ENCODE measurements around the gene PIAS4. TPM values are rescaled to one million over a fixed set of nuclear protein-coding genes. Genes with fewer than 3 reads are reported as not detected.

Gene PIAS4
- 43.3 and 45.7 TPM in 2 replicates for total RNA-seq (2022)
- Bru-seq, nascent RNA, result percentile 55 among the genes with signal in this experiment
- percentile 66 among the genes with signal in this experiment for BruChase-seq, experiment 1, labeled RNA remaining after a 2-hour chase
- BruChase-seq, experiment 2, labeled RNA remaining after a 6-hour chase, result percentile 69 among the genes with signal in this experiment
- long read RNA-seq, transcript PIAS4-201 (11 exons, 3,159 nt), result major isoform, 28 of 39 reads
- long read RNA-seq, partial matches to known transcripts, result 7 of 39 reads
- long read RNA-seq, other reads (novel, unspliced or antisense), result 4 of 39 reads

DNA sequence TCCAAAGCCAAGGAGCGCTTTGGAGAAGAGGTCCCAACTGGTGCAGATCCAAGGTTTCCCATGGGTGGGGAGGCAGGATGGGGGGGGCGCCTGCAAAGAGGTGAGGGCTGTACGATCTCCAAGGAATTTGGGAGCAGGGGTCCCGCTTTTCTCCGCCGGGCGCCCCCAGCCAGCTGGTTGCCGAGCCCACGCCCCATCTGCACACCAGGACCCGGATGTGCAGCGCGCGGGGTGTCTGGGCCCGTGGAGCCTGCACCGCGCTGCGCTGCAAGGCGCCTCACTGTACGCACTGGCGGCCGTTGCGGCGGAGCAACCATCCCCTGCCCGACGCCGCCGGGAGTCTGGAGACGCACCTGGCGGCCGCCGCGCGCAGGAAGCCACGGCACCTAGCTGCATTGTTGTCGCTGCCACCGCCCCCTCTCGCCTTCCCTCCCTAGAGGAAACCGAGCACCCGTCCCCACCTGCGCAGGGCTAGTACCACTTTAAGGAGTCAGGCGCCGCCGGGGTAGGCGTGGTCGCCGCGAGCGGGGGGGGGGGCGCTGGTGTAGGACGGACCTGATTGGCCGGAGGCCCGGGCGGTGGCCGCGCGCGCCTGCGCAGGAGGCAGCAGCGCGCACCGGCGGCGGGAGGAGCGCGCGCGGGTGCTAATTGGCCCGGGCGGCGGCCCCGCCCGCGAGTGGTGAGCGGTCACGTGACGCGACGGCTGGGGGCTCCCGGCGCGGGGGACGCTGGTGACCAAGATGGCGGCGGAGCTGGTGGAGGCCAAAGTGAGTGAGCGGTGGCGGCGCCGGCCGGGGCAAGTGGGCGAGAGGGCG, at the start of gene PIAS4:
Gene PIAS4 (plus strand): TSS at position 716 of the 815 bp plus-strand sequence. CDS start 25 bp downstream, at position 741.
- DNase-seq, result peak; percentile 94 to 96
- Mint-ChIP-seq H3K27me3 (ENCODE audit: insufficient read depth, unreplicated experiment) (no peaks in the 10 kb centered on the region), H3K36me3 (ENCODE audit: insufficient read depth, unreplicated experiment) (peaks cover 6% of the 10 kb centered on the region), H3K4me3 (ENCODE audit: unreplicated experiment) (peak within 1 kb of the TSS; percentile 86), H3K27ac (ENCODE audit: unreplicated experiment) (peak within 1 kb of the TSS; percentile 78), H3K9me3 (ENCODE audit: unreplicated experiment) (no peaks in the 10 kb centered on the region), H3K4me1 (ENCODE audit: low read depth, unreplicated experiment) (peaks cover 5% of the 10 kb centered on the region)
- POLR2A ChIA-PET, result interaction anchor here (0.6 to 1.0 kb wide), 2 partner anchors 12 to 22 kb away, joined by 3 to 7 read pairs; partner anchors contain the start of gene EEF2
- Histone ChIP-seq H3K4me3 (ENCODE audit: low read depth, low read length) (peak within 1 kb of the TSS; percentile 92), H3K27me3 (replicated peaks; ENCODE audit: control insufficient read depth, insufficient read depth, low read length) (no peaks in the 10 kb centered on the region), H3K4me1 (peaks cover 4% of the 10 kb centered on the region; the same call in 1 of the 2 replicates), H3K36me3 (ENCODE audit: control insufficient read depth, insufficient read depth, low read length) (no peaks in the 10 kb centered on the region), H3K9me3 (no peaks in the 10 kb centered on the region)
- intact Hi-C loops (cut with micrococcal nuclease; ENCODE audit: unreplicated experiment), result loop anchor here (5.0 kb wide), 1 partner anchor 60 kb away; the partner anchor contains the start of gene ZBTB7A
- BruUV-seq (replicated peaks), result TSS peak; percentile 71
- TF ChIP-seq, protein P1, sequence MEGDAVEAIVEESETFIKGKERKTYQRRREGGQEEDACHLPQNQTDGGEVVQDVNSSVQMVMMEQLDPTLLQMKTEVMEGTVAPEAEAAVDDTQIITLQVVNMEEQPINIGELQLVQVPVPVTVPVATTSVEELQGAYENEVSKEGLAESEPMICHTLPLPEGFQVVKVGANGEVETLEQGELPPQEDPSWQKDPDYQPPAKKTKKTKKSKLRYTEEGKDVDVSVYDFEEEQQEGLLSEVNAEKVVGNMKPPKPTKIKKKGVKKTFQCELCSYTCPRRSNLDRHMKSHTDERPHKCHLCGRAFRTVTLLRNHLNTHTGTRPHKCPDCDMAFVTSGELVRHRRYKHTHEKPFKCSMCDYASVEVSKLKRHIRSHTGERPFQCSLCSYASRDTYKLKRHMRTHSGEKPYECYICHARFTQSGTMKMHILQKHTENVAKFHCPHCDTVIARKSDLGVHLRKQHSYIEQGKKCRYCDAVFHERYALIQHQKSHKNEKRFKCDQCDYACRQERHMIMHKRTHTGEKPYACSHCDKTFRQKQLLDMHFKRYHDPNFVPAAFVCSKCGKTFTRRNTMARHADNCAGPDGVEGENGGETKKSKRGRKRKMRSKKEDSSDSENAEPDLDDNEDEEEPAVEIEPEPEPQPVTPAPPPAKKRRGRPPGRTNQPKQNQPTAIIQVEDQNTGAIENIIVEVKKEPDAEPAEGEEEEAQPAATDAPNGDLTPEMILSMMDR (IDR thresholded peaks at IDR 0.05; ENCODE audit: insufficient read depth in 1 of 2, low read depth in 1 of 2, low read length in 1 of 2, severe bottlenecking in 1 of 2, unreplicated experiment in 1 of 2), result no peak
- CTCF ChIA-PET, result interaction anchor here (0.5 to 1.4 kb wide), 4 partner anchors 20 to 802 kb away, joined by 3 to 11 read pairs (median 4); no protein-coding TSS in a partner anchor

DNA sequence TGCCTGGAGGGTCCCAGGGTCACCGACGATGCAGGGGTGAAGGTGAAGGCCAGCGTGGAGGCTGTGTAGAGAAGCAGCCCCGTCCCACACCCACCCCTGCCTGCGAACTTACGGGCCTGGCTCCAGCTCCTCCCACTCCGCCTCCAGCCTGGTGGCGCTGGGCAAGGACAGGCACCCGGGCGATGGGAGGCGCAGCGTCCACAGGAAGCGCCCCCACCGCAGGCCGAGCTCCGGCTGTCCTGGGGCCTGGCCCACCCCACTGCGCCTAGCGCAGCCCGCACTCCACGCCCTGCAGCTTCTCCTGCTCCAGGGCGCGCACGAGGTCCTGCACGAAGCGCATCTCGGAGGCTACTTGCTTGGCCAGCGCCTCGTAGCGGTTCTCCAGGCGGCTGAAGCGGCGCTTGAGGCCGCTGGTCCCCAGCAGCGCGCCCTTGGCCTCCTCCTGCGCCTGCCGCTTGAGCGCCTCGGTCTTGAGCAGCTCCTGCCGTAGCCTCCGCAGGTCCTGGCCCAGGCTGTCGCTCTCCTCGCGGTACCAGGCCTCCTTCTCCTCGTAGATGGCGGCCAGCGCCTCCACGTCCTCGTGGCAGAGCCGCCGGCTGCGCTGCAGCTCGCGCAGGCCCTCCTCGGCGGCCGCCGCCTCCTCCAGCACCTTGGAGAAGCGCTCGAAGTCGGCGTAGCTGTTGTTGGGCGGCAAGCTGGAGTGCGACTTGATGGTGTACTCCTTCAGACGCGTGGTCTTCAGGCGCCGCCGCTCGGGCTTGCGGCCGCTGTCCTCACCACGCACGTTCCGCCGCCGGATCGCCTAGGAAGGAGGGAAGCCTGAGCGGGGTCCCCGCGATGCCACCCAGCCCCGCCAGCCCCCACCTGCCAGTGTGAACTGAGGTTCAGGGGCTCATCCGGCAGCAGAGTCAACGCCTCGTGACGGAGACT, 48.4 kb upstream of the PIAS4 start:
- no peak overlapping the region for H3K4me3 ChIP-seq (ENCODE audit: low read depth, low read length)
- no peak for DNase-seq
- TF ChIP-seq, protein P1 (IDR thresholded peaks at IDR 0.05; ENCODE audit: insufficient read depth in 1 of 2, low read depth in 1 of 2, low read length in 1 of 2, severe bottlenecking in 1 of 2, unreplicated experiment in 1 of 2), result no peak
- no peaks in the 10 kb centered on the region for H3K9me3 ChIP-seq
- Mint-ChIP-seq H3K27ac (ENCODE audit: unreplicated experiment) (no peak overlapping the region), H3K9me3 (ENCODE audit: unreplicated experiment) (no peaks in the 10 kb centered on the region), H3K27me3 (ENCODE audit: insufficient read depth, unreplicated experiment) (no peaks in the 10 kb centered on the region), H3K4me3 (ENCODE audit: unreplicated experiment) (no peak overlapping the region), H3K36me3 (ENCODE audit: insufficient read depth, unreplicated experiment) (peaks cover 70% of the 10 kb centered on the region), H3K4me1 (ENCODE audit: low read depth, unreplicated experiment) (no peaks in the 10 kb centered on the region)
- ChIA-PET POLR2A (no interaction called here), CTCF (no interaction called here)
- H3K4me1 ChIP-seq, result no peaks in the 10 kb centered on the region
- intact Hi-C loops (cut with micrococcal nuclease; ENCODE audit: unreplicated experiment), result no loop called here
- BruUV-seq (replicated peaks), result no TSS peak
- no peaks in the 10 kb centered on the region; the same call in 1 of the 2 replicates for H3K36me3 ChIP-seq (ENCODE audit: control insufficient read depth, insufficient read depth, low read length)
- H3K27me3 ChIP-seq (replicated peaks; ENCODE audit: control insufficient read depth, insufficient read depth, low read length), result no peaks in the 10 kb centered on the region

All from Caco-2 (cell line).